Heart left ventricle (tissue), 16 donors: Measurements from ENCODE around the gene TENT5A. TPM values are rescaled to one million over a fixed set of nuclear protein-coding genes. Genes with fewer than 3 reads are reported as not detected.
A peak's percentile ranks its signal among the peaks of the same experiment; 100 is the strongest.

Experiments
- ATAC-seq, 4 donors: fragments of 200-7000 bp; cut with Tn5 transposase; one replicate each; pipeline ENCODE4 v1.9.1; 2020 to 2022; ENCODE audit warnings: moderate library complexity in 4 of 4, mild to moderate bottlenecking in 3 of 4, moderate number of reproducible peaks in 1 of 4
- DNase-seq, 5 donors: peaks; one replicate each; pipeline ENCODE4 v3.0.0-alpha.2; 2020
- H3K27ac ChIP-seq, 12 donors: fragments of 200-600 bp; sonication (generic) in 4 of 12; one replicate each; pipeline versions ENCODE4 v1.5.0 to v1.8.0; 2016 to 2022; ENCODE audit warnings: mild to moderate bottlenecking in 2 of 12
- H3K27me3 ChIP-seq, 9 donors: fragments of 200-600 bp; sonication (generic) in 2 of 9; one replicate each; pipeline versions ENCODE4 v1.5.1 to v1.8.0; 2016 to 2022; ENCODE audit warnings: mild to moderate bottlenecking in 3 of 9
- H3K36me3 ChIP-seq, 9 donors: fragments of 200-600 bp; sonication (generic) in 2 of 9; one replicate each; pipeline versions ENCODE4 v1.5.0 to v1.8.0; 2018 to 2022; ENCODE audit warnings: mild to moderate bottlenecking in 2 of 9
- H3K4me1 ChIP-seq, 12 donors: fragments of 200-600 bp; sonication (generic) in 4 of 12; one replicate each; pipeline versions ENCODE4 v1.5.0 to v1.8.0; 2016 to 2022; ENCODE audit warnings: mild to moderate bottlenecking in 3 of 12
- H3K4me3 ChIP-seq, 12 donors: fragments of 200-600 bp; sonication (generic) in 4 of 12; one replicate each; pipeline versions ENCODE4 v1.5.0 to v1.8.0; 2017 to 2022; ENCODE audit warnings: mild to moderate bottlenecking in 9 of 12, moderate library complexity in 4 of 12
- H3K9me3 ChIP-seq, 12 donors: fragments of 200-600 bp; sonication (generic) in 4 of 12; one replicate each; pipeline versions ENCODE4 v1.5.0 to v1.8.0; 2016 to 2022; ENCODE audit warnings: mild to moderate bottlenecking in 1 of 12
- POLR2A ChIP-seq, 2 donors: fragments of 450-650 bp; IDR thresholded peaks; one replicate each; pipeline ENCODE4 v1.6.1; 2017; ENCODE audit warnings: antibody characterized with exemption in 2 of 2, mild to moderate bottlenecking in 2 of 2, moderate library complexity in 2 of 2
- WGBS, 4 donors: extraction: QIAGEN DNeasy Blood & Tissue Kit in 2 of 4; methylation state at CpG; one replicate each; pipeline versions ENCODE4 v1.1.5 to v1.1.7; 2013 to 2018; 5-methylcytosine and 5-hydroxymethylcytosine counted together
- intact Hi-C, 10 donors: fragments of 100-400 bp; cut with DNase I; formaldehyde crosslinking; loops; one replicate each; pipeline versions ENCODE4 v1.11.1 to v1.14.2; 2022
- polyA plus RNA-seq, 2 donors: library from polyadenylated mRNA; stranded (reverse); fragments of 200-250 nt; gene quantifications; one replicate each; pipeline ENCODE4 v1.2.3, GENCODE V29; 2013
- total RNA-seq, 9 donors: library from RNA; depleted of rRNA in 2 of 9; stranded (reverse); fragments of >200 nt in 2 of 9; fragmentation: NEBNext Ultra II Directional in 3 of 9; extraction: Animal tissue kit (Norgen Biotek cat#: 25700) in 3 of 9; gene quantifications; one replicate each; pipeline versions ENCODE4 v1.1.0 to v1.2.4, GENCODE V29; 2016 to 2023
- TF ChIP-seq, protein P1 (sequence below), 12 donors: fragments of 200-600 bp; sonication (generic) in 4 of 12; IDR thresholded peaks; one replicate each; pipeline versions ENCODE4 v1.5.0 to v1.8.0; 2018 to 2022; ENCODE audit warnings: antibody characterized with exemption in 12 of 12, mild to moderate bottlenecking in 5 of 12
- donor health status: ischemic (EF 13 %, LVEDD 7.1; RV severe dilation, severe dysfunction).
- donor health status: healthy with polysubstance abuse.
- donor health status: DM: no; HTN: yes; CAD: no.
- donor health status: DM: no; HTN: no; CAD: no.
- donor health status: ischemic (EF 25% LVEDD 6.9; RV normal size, moderate dysfunction).
- donor health status: ischemic (EF 25% LVEDD 5.7; RV mildly dilated, moderate dysfunction).
- donor health status: healthy.
- donor health status: DM: yes; HTN: yes; CAD: no.
- donor health status: ischemic (EF 35%, LVEDD 5.7; RV mildly dilated, moderate dysfunction).
- donor health status: nonischemic (EF 11% LVEDD 7.7; RV severe dilation, severe dysfunction).
- donor health status: DM: yes; HTN: yes; CAD: no.
- donor health status: PGD.
- donor health status: ischemic (EF 29% LVEDD 5.4; RV normal size, mild dysfunction).
- donor health status: nonischemic (EF 23%, LVEDD 6.1; RV moderate dilation, normal function).

TENT5A gene
- total and polyA plus RNA-seq, 11 donors: 15.4 to 47.2 (median 40.2) TPM

DNA sequence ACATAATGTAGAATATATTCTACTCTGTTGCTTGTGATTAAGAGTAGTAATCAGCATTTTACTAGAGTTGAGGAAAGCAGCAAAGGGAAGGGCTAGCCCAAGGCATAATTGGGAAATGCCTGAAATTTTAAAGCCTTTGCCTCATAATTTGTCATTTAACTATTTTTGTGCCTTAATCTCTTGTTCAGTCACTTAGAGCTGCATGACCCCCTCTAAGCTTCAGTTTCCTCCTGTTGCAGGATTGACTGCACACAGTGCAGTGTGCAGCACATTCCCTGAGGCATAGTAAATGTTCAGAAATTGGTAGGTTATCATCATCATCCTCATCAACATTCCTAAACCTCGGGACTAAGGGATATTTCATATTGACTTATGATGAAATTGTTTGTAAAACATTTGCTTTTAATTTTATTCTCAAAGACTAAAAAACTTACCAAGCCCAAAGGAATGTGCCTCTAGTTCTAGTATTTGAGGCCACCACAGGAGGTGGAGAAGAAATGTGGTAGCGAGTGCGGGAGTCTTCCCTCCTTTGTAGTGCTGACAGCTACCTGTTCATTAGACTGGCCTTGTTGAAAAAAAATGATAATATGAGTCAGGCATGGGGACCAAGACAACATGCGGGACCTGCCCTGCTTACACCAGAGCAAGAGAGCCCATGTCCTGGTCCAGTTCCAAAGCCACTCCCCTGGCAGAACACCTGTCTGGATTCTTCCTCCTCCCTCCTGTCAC is 14.8 kb upstream of the TENT5A start:
- Histone ChIP-seq H3K4me3 (peak overlapping the region in 1 of 12 donors; percentile 1), H3K4me1 (peaks cover 0 to 33% (median 8%) of the 10 kb centered on the region in 12 donors), H3K9me3 (no peaks in the 10 kb centered on the region), H3K27ac (peak overlapping the region in 2 of 12 donors; percentile 7 to 19), H3K27me3 (no peaks in the 10 kb centered on the region), H3K36me3 (no peaks in the 10 kb centered on the region)
- TF ChIP-seq, protein P1, sequence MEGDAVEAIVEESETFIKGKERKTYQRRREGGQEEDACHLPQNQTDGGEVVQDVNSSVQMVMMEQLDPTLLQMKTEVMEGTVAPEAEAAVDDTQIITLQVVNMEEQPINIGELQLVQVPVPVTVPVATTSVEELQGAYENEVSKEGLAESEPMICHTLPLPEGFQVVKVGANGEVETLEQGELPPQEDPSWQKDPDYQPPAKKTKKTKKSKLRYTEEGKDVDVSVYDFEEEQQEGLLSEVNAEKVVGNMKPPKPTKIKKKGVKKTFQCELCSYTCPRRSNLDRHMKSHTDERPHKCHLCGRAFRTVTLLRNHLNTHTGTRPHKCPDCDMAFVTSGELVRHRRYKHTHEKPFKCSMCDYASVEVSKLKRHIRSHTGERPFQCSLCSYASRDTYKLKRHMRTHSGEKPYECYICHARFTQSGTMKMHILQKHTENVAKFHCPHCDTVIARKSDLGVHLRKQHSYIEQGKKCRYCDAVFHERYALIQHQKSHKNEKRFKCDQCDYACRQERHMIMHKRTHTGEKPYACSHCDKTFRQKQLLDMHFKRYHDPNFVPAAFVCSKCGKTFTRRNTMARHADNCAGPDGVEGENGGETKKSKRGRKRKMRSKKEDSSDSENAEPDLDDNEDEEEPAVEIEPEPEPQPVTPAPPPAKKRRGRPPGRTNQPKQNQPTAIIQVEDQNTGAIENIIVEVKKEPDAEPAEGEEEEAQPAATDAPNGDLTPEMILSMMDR (IDR thresholded peaks at IDR 0.05): no peak
- TF ChIP-seq POLR2A (IDR thresholded peaks at IDR 0.05): no peak
- no peak for ATAC-seq
- WGBS, 4 donors: 81 to 85% (median 84%) methylated on average over 4 of the region's 4 CpGs
- intact Hi-C loops: no loop called here
- DNase-seq: no peak

DNA sequence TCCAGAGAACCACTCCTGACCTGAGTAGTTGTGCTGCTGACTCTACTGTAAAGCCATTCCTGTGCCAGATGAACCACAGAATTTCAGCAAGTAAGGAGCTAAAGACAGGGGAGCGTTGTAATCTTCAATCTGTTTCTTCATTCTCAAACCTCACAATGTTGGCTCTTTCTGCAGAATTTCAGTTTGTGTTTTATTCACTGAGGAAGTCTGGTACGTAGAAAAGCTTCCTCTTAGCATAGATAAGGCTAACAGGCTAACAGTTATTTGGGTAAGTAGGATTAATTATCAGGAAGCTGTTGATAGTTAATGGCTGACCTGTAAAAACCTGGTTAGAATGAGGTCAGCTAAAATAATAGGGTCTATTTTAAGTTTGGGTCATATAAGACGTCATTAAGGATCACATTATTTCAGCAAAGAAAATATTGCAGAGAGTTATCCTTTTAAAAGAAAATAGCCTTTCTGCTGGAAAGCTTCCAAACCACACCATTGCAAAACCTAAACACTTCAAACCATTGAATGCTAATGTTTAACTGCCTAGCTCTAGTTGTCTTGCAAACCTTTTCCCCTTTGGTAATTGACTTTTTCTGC is 14.1 kb upstream of the TENT5A start:
- peak in 3 of 4 donors; percentile 60 to 67 (median 65) for ATAC-seq
- no peaks in the 10 kb centered on the region for H3K36me3 ChIP-seq
- H3K4me3 ChIP-seq: peak overlapping the region in 1 of 12 donors; percentile 1
- H3K27ac ChIP-seq: peak overlapping the region in 4 of 12 donors; percentile 6 to 71 (median 8)
- peaks cover 0 to 40% (median 8%) of the 10 kb centered on the region in 12 donors for H3K4me1 ChIP-seq
- TF ChIP-seq POLR2A (IDR thresholded peaks at IDR 0.05): no peak
- H3K9me3 ChIP-seq: no peaks in the 10 kb centered on the region
- no peaks in the 10 kb centered on the region for H3K27me3 ChIP-seq
- intact Hi-C loops: no loop called here
- DNase-seq: no peak
- 18 to 26% (median 21%) methylated on average over 3 of the region's 3 CpGs for WGBS, 4 donors

DNA sequence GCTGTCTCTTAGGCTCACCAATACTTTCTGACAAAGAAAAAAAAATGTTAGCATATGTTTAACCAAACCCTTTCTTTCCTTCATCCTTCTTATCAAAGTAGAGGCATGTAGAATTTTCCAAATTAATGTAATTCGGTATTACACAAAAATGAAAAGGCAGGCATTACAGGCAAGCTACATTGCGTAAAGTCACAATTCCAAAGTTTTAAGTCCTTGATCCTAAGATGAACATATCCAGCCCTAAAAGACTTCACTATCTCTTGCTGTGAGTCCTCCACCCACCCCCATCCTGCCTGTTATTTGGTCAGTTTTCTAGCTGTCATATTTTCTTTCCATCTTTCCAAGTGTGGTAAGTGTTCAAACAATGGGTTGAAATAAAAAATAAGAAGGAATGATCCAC is 12.1 kb upstream of the TENT5A start:
- intact Hi-C loops: no loop called here
- ATAC-seq (no peak), DNase-seq (no peak)
- TF ChIP-seq POLR2A (IDR thresholded peaks at IDR 0.05): no peak
- TF ChIP-seq, protein P1 (IDR thresholded peaks at IDR 0.05): no peak
- no peak overlapping the region for H3K4me3 ChIP-seq
- H3K27ac ChIP-seq: no peak overlapping the region
- peaks cover 0 to 40% (median 8%) of the 10 kb centered on the region in 12 donors for H3K4me1 ChIP-seq
- H3K9me3 ChIP-seq: no peaks in the 10 kb centered on the region
- WGBS, 4 donors: 95 to 97% (median 96%) methylated on average over 2 of the region's 2 CpGs
- no peaks in the 10 kb centered on the region for H3K36me3 ChIP-seq
- H3K27me3 ChIP-seq: no peaks in the 10 kb centered on the region

DNA sequence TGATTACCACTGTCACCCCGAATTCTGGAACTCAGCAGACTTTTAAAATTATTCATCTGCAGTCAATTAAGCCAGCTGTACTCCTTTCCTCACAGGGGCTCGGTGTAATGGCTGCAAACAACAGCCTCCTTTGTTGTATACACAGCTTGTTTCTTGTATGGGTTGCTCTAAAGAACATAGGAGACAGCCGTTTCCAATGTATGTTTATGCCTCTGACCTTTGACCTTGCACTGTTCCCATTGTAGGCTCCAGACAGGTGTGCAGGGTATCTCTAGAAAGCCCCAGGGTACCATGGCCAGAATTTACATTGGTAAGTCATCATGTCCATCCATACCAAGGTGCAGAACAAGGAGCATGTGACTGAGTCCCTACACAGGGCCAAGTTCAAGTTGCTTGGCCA is 11.5 kb upstream of the TENT5A start:
- ATAC-seq: no peak
- Histone ChIP-seq H3K4me3 (no peak overlapping the region), H3K27ac (no peak overlapping the region), H3K36me3 (no peaks in the 10 kb centered on the region), H3K4me1 (peaks cover 0 to 40% (median 8%) of the 10 kb centered on the region in 12 donors), H3K27me3 (no peaks in the 10 kb centered on the region), H3K9me3 (no peaks in the 10 kb centered on the region)
- intact Hi-C loops: no loop called here
- DNase-seq: no peak
- TF ChIP-seq POLR2A (IDR thresholded peaks at IDR 0.05): no peak
- TF ChIP-seq, protein P1 (IDR thresholded peaks at IDR 0.05): no peak
- 74 to 86% (median 79%) methylated on average over 3 of the region's 3 CpGs for WGBS, 4 donors
